ENCODE results near the gene VSTM5. TPM values are rescaled to one million over a fixed set of nuclear protein-coding genes. Genes with fewer than 3 reads are reported as not detected.

VSTM5 gene
- total RNA-seq, 1 experiment from 2014 or later, result not detected

DNA sequence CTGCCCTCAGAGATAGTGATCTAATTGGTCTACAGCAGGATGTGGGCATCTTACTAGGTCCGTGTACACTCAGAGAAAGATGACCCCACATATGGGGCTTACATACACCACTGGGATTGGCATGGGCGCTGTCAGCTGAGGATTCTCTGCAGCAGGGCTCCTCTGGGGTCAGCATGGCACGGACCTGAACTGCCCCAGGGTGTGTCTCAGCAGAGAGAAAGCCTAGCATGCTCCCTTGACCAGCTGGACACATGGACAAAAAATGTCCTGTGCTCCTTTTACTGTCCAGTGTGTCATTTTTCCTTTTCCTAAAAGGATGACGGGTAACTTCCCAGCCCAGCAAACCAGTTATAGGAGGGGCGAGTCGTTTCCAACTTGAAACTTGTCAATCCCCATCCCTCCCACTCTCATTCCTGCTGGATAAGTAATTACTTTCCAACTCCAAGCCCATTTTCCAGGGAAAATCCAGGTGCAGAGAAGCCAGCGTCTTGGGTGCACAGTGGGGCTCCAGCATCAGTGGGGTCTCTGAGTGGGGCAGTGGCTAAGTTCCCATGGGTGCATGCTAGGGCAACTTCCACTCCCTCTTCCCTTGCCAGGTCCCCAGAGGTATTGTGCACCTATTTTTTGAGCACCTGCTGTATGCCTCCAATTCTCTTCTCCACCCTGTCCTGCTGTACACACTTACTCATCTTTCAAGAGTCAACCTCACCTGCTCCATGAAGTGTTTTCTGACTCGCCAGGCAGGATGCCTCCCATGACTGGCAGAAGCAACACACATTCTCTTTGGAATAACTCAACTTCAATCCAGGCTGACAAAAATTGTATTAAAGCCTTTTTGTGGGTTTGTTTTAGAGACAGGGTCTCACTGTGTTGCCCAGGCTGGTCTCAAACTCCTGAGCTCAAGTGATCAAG is 5.0 kb downstream of the VSTM5 start:
- Histone ChIP-seq H3K56ac (ENCODE audit: insufficient read length, low read depth, low read length) (no peak overlapping the region), H4K91ac (ENCODE audit: insufficient read length, low read depth, low read length) (no peak overlapping the region), H3K14ac (ENCODE audit: insufficient read depth, low read length) (no peak overlapping the region), H3K4ac (ENCODE audit: low read depth, low read length) (no peak overlapping the region), H3K4me2 (ENCODE audit: insufficient read depth, insufficient read length, low read length) (no peak overlapping the region), H2BK15ac (ENCODE audit: low read depth, low read length) (no peak overlapping the region), H4K8ac (replicated peaks; ENCODE audit: insufficient read length, low read depth, low read length) (no peak overlapping the region), H3K27me3 (ENCODE audit: insufficient read depth, low read length) (no peaks in the 10 kb centered on the region), H2BK120ac (ENCODE audit: low read depth, low read length, poor library complexity, severe bottlenecking) (no peak overlapping the region), H2BK20ac (ENCODE audit: low read depth, low read length, poor library complexity, severe bottlenecking) (no peak overlapping the region), H2BK5ac (ENCODE audit: insufficient read length, low read length) (no peak overlapping the region), H3K23me2 (ENCODE audit: insufficient read length, low read depth, low read length, poor library complexity, severe bottlenecking) (peaks cover 5% of the 10 kb centered on the region), H4K5ac (ENCODE audit: insufficient read length, low read depth, low read length) (no peak overlapping the region), H3K27ac (ENCODE audit: insufficient read length, low read depth, low read length) (no peak overlapping the region), H3K4me1 (ENCODE audit: insufficient read depth, low read length) (no peaks in the 10 kb centered on the region), H2BK12ac (ENCODE audit: insufficient read length, low read depth, low read length) (no peak overlapping the region), H4K20me1 (ENCODE audit: control insufficient read depth, insufficient read depth, insufficient read length) (no peaks in the 10 kb centered on the region), H3K9ac (ENCODE audit: extremely low read depth, insufficient read length, low read length) (no peak overlapping the region), H3K79me2 (ENCODE audit: insufficient read depth, low read length) (no peaks in the 10 kb centered on the region), H3K79me1 (ENCODE audit: insufficient read depth, low read depth, low read length, poor library complexity, severe bottlenecking) (no peaks in the 10 kb centered on the region), H3K9me3 (ENCODE audit: control insufficient read depth, low read depth, low read length) (no peaks in the 10 kb centered on the region), H3T11ph (ENCODE audit: low read length) (no peak overlapping the region), H2AK5ac (ENCODE audit: insufficient read length, low read length) (no peak overlapping the region), H3K23ac (ENCODE audit: insufficient read length, low read depth, low read length) (no peak overlapping the region), H3K18ac (ENCODE audit: insufficient read length, low read depth, low read length) (no peak overlapping the region), H2AFZ (ENCODE audit: low read length) (no peak overlapping the region)
- H3K36me3 Mint-ChIP-seq (ENCODE audit: insufficient read depth in 1 of 3, low read depth in 3 of 3), result no peaks in the 10 kb centered on the region
- H3K9me3 Mint-ChIP-seq, result no peaks in the 10 kb centered on the region
- WGBS (ENCODE audit: extremely low coverage, insufficient read length, low lambda C conversion rate), result no CpG with 5 or more reads among the region's 8 CpGs
- DNase-seq, result peak; percentile 17
- no peak overlapping the region for H3K27ac Mint-ChIP-seq
- H3K27me3 Mint-ChIP-seq (ENCODE audit: low read depth), result no peaks in the 10 kb centered on the region; the same call in 1 of the 2 replicates
- peaks cover 0 to 7% of the 10 kb centered on the region in 2 experiments; a peak in 2 of 4 replicates for H3K4me1 Mint-ChIP-seq
- TF ChIP-seq, protein P1, sequence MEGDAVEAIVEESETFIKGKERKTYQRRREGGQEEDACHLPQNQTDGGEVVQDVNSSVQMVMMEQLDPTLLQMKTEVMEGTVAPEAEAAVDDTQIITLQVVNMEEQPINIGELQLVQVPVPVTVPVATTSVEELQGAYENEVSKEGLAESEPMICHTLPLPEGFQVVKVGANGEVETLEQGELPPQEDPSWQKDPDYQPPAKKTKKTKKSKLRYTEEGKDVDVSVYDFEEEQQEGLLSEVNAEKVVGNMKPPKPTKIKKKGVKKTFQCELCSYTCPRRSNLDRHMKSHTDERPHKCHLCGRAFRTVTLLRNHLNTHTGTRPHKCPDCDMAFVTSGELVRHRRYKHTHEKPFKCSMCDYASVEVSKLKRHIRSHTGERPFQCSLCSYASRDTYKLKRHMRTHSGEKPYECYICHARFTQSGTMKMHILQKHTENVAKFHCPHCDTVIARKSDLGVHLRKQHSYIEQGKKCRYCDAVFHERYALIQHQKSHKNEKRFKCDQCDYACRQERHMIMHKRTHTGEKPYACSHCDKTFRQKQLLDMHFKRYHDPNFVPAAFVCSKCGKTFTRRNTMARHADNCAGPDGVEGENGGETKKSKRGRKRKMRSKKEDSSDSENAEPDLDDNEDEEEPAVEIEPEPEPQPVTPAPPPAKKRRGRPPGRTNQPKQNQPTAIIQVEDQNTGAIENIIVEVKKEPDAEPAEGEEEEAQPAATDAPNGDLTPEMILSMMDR (conservative IDR thresholded peaks at IDR 0.05), result no peak
- no peak overlapping the region for H3K4me3 Mint-ChIP-seq
